ENCODE measurements around the gene NRXN3. TPM values are rescaled to one million over a fixed set of nuclear protein-coding genes. Genes with fewer than 3 reads are reported as not detected.

Gene NRXN3
- total and polyA plus RNA-seq, 2 experiments from 2014 or later = 1.0 to 1.8 TPM

DNA sequence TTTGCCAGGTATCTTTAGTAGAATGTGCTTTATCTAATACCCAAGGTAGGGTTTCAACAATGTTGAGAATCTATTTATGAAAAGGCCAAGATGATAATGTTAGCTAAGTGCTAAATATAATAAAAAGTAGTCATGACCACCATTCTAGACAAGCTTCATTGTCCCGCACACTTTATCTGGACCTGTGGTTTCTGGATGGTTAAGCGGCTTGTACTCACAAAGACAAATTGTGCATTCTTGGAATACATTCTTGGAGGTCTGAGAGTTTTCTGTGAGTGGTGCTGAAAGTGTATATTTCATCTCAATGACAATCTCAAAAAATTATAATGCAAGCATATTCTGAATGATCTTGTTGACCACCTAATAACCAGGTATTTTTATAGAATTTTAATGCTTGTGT lies 1394.2 kb downstream of the NRXN3 start:
- no peaks in the 10 kb centered on the region for H4K20me1 ChIP-seq (replicated peaks; ENCODE audit: insufficient read depth)
- ATAC-seq (no peak), DNase-seq (ENCODE audit: low spot score) (no peak)
- no peaks in the 10 kb centered on the region for H3K79me2 ChIP-seq (replicated peaks; ENCODE audit: insufficient read depth)
- H3K4me1 ChIP-seq (ENCODE audit: insufficient read depth) = peaks cover 8% of the 10 kb centered on the region
- H3K36me3 Mint-ChIP-seq (ENCODE audit: low read depth) = no peaks in the 10 kb centered on the region
- H3K36me3 ChIP-seq (ENCODE audit: insufficient read depth) = no peaks in the 10 kb centered on the region
- H3F3A ChIP-seq (replicated peaks; ENCODE audit: low read depth) = no peaks in the 10 kb centered on the region
- H3K27me3 ChIP-seq (ENCODE audit: insufficient read depth) = no peaks in the 10 kb centered on the region
- no peaks in the 10 kb centered on the region for H3K27me3 Mint-ChIP-seq (ENCODE audit: insufficient read depth, low read depth, poor library complexity)
- H3K4me3 Mint-ChIP-seq = no peak overlapping the region
- H3K4me3 ChIP-seq = no peak overlapping the region
- H3K27ac Mint-ChIP-seq = no peak overlapping the region
- H2AFZ ChIP-seq = no peak overlapping the region
- H3K27ac ChIP-seq (ENCODE audit: low read depth) = no peak overlapping the region
- no peak overlapping the region for H3K4me2 ChIP-seq
- H3K9me3 Mint-ChIP-seq = no peaks in the 10 kb centered on the region
- no peak for TF ChIP-seq ZNF114 (CRISPR knock-in tag; IDR thresholded peaks at IDR 0.05)
- peaks cover 26% of the 10 kb centered on the region for H3K4me1 Mint-ChIP-seq
- H3K9me2 ChIP-seq (ENCODE audit: insufficient read depth) = no peaks in the 10 kb centered on the region

DNA sequence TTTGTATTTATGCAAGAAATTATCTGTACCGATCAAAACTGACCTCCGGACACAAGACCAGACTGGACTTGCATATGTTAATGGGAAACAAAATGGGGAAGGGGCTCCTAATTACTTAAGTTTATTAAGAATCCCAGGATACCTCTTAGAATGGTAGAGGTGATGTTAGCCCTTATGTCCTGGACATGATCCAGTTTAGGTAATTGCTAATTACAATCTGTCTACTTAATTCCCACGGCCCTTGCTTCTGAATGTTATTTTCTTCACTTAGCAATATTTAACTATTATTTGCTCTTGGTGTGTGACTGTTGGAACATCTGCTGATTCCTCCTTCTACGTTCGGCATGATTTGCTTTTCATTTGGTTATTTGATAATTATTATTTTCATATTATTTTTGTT lies 1397.1 kb downstream of the NRXN3 start:
- no peak for DNase-seq (ENCODE audit: low spot score)
- H3K9me2 ChIP-seq (ENCODE audit: insufficient read depth) = no peaks in the 10 kb centered on the region
- H3K27ac ChIP-seq (ENCODE audit: low read depth) = no peak overlapping the region
- peaks cover 8% of the 10 kb centered on the region for H3K4me1 ChIP-seq (ENCODE audit: insufficient read depth)
- no peak for ATAC-seq
- H3K36me3 ChIP-seq (ENCODE audit: insufficient read depth) = no peaks in the 10 kb centered on the region
- Mint-ChIP-seq H3K4me1 (peaks cover 28% of the 10 kb centered on the region), H3K27me3 (ENCODE audit: insufficient read depth, low read depth, poor library complexity) (no peaks in the 10 kb centered on the region), H3K27ac (no peak overlapping the region), H3K4me3 (no peak overlapping the region), H3K9me3 (no peaks in the 10 kb centered on the region), H3K36me3 (ENCODE audit: low read depth) (no peaks in the 10 kb centered on the region)
- no peaks in the 10 kb centered on the region for H3F3A ChIP-seq (replicated peaks; ENCODE audit: low read depth)
- no peaks in the 10 kb centered on the region for H3K27me3 ChIP-seq (ENCODE audit: insufficient read depth)
- no peaks in the 10 kb centered on the region for H3K79me2 ChIP-seq (replicated peaks; ENCODE audit: insufficient read depth)
- H3K4me3 ChIP-seq = no peak overlapping the region
- H3K4me2 ChIP-seq = no peak overlapping the region
- H2AFZ ChIP-seq = no peak overlapping the region
- H4K20me1 ChIP-seq (replicated peaks; ENCODE audit: insufficient read depth) = no peaks in the 10 kb centered on the region
- TF ChIP-seq, protein P1, sequence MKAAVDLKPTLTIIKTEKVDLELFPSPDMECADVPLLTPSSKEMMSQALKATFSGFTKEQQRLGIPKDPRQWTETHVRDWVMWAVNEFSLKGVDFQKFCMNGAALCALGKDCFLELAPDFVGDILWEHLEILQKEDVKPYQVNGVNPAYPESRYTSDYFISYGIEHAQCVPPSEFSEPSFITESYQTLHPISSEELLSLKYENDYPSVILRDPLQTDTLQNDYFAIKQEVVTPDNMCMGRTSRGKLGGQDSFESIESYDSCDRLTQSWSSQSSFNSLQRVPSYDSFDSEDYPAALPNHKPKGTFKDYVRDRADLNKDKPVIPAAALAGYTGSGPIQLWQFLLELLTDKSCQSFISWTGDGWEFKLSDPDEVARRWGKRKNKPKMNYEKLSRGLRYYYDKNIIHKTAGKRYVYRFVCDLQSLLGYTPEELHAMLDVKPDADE (IDR thresholded peaks at IDR 0.05) = no peak
- no peak for TF ChIP-seq ZNF331 (CRISPR knock-in tag; IDR thresholded peaks at IDR 0.05; ENCODE audit: low read depth)
- TF ChIP-seq EZH2 (IDR thresholded peaks at IDR 0.05; ENCODE audit: low read depth, unreplicated experiment) = no peak
- TF ChIP-seq, protein P2, sequence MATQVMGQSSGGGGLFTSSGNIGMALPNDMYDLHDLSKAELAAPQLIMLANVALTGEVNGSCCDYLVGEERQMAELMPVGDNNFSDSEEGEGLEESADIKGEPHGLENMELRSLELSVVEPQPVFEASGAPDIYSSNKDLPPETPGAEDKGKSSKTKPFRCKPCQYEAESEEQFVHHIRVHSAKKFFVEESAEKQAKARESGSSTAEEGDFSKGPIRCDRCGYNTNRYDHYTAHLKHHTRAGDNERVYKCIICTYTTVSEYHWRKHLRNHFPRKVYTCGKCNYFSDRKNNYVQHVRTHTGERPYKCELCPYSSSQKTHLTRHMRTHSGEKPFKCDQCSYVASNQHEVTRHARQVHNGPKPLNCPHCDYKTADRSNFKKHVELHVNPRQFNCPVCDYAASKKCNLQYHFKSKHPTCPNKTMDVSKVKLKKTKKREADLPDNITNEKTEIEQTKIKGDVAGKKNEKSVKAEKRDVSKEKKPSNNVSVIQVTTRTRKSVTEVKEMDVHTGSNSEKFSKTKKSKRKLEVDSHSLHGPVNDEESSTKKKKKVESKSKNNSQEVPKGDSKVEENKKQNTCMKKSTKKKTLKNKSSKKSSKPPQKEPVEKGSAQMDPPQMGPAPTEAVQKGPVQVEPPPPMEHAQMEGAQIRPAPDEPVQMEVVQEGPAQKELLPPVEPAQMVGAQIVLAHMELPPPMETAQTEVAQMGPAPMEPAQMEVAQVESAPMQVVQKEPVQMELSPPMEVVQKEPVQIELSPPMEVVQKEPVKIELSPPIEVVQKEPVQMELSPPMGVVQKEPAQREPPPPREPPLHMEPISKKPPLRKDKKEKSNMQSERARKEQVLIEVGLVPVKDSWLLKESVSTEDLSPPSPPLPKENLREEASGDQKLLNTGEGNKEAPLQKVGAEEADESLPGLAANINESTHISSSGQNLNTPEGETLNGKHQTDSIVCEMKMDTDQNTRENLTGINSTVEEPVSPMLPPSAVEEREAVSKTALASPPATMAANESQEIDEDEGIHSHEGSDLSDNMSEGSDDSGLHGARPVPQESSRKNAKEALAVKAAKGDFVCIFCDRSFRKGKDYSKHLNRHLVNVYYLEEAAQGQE (IDR thresholded peaks at IDR 0.05; ENCODE audit: unreplicated experiment) = no peak
- no peak for TF ChIP-seq CREB1 (CRISPR knock-in tag; IDR thresholded peaks at IDR 0.05; ENCODE audit: low read depth)
- TF ChIP-seq, protein P3, sequence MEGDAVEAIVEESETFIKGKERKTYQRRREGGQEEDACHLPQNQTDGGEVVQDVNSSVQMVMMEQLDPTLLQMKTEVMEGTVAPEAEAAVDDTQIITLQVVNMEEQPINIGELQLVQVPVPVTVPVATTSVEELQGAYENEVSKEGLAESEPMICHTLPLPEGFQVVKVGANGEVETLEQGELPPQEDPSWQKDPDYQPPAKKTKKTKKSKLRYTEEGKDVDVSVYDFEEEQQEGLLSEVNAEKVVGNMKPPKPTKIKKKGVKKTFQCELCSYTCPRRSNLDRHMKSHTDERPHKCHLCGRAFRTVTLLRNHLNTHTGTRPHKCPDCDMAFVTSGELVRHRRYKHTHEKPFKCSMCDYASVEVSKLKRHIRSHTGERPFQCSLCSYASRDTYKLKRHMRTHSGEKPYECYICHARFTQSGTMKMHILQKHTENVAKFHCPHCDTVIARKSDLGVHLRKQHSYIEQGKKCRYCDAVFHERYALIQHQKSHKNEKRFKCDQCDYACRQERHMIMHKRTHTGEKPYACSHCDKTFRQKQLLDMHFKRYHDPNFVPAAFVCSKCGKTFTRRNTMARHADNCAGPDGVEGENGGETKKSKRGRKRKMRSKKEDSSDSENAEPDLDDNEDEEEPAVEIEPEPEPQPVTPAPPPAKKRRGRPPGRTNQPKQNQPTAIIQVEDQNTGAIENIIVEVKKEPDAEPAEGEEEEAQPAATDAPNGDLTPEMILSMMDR (conservative IDR thresholded peaks at IDR 0.05; ENCODE audit: low read depth in 2 of 2) = no peak
- no peak for TF ChIP-seq EZH2phosphoT487 (IDR thresholded peaks at IDR 0.05; ENCODE audit: unreplicated experiment)
- TF ChIP-seq, protein P4, sequence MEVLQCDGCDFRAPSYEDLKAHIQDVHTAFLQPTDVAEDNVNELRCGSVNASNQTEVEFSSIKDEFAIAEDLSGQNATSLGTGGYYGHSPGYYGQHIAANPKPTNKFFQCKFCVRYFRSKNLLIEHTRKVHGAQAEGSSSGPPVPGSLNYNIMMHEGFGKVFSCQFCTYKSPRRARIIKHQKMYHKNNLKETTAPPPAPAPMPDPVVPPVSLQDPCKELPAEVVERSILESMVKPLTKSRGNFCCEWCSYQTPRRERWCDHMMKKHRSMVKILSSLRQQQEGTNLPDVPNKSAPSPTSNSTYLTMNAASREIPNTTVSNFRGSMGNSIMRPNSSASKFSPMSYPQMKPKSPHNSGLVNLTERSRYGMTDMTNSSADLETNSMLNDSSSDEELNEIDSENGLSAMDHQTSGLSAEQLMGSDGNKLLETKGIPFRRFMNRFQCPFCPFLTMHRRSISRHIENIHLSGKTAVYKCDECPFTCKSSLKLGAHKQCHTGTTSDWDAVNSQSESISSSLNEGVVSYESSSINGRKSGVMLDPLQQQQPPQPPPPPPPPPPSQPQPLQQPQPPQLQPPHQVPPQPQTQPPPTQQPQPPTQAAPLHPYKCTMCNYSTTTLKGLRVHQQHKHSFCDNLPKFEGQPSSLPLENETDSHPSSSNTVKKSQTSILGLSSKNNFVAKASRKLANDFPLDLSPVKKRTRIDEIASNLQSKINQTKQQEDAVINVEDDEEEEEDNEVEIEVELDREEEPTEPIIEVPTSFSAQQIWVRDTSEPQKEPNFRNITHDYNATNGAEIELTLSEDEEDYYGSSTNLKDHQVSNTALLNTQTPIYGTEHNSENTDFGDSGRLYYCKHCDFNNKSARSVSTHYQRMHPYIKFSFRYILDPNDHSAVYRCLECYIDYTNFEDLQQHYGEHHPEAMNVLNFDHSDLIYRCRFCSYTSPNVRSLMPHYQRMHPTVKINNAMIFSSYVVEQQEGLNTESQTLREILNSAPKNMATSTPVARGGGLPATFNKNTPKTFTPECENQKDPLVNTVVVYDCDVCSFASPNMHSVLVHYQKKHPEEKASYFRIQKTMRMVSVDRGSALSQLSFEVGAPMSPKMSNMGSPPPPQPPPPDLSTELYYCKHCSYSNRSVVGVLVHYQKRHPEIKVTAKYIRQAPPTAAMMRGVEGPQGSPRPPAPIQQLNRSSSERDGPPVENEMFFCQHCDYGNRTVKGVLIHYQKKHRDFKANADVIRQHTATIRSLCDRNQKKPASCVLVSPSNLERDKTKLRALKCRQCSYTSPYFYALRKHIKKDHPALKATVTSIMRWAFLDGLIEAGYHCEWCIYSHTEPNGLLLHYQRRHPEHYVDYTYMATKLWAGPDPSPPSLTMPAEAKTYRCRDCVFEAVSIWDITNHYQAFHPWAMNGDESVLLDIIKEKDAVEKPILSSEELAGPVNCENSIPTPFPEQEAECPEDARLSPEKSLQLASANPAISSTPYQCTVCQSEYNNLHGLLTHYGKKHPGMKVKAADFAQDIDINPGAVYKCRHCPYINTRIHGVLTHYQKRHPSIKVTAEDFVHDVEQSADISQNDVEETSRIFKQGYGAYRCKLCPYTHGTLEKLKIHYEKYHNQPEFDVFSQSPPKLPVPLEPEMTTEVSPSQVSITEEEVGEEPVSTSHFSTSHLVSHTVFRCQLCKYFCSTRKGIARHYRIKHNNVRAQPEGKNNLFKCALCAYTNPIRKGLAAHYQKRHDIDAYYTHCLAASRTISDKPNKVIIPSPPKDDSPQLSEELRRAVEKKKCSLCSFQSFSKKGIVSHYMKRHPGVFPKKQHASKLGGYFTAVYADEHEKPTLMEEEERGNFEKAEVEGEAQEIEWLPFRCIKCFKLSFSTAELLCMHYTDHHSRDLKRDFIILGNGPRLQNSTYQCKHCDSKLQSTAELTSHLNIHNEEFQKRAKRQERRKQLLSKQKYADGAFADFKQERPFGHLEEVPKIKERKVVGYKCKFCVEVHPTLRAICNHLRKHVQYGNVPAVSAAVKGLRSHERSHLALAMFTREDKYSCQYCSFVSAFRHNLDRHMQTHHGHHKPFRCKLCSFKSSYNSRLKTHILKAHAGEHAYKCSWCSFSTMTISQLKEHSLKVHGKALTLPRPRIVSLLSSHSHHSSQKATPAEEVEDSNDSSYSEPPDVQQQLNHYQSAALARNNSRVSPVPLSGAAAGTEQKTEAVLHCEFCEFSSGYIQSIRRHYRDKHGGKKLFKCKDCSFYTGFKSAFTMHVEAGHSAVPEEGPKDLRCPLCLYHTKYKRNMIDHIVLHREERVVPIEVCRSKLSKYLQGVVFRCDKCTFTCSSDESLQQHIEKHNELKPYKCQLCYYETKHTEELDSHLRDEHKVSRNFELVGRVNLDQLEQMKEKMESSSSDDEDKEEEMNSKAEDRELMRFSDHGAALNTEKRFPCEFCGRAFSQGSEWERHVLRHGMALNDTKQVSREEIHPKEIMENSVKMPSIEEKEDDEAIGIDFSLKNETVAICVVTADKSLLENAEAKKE (CRISPR knock-in tag; IDR thresholded peaks at IDR 0.05) = no peak
- TF ChIP-seq STAT1 (IDR thresholded peaks at IDR 0.05; ENCODE audit: unreplicated experiment) = no peak
- no peak for TF ChIP-seq ZNF114 (CRISPR knock-in tag; IDR thresholded peaks at IDR 0.05)

All from GM23338 (cell line).